ENCODE data around the gene AGAP1.
"Not testable (repeated sequence)": the region's sequence is repeated elsewhere in the genome, so short reads cannot be mapped to it uniquely, and the experiment has no call there.

The AGAP1 gene

GRCh38 chr2:236120829-236121228, 627.0 kb downstream of the AGAP1 start:
- DNase-seq: no peak

- DNase-seq: no peak
Measured at GRCh38 chr2:236121546-236121945, 627.7 kb downstream of the AGAP1 start.

GRCh38 chr2:236122236-236122635, 628.4 kb downstream of the AGAP1 start:
- DNase-seq: no peak

- no peak for DNase-seq
Measured at GRCh38 chr2:236123716-236124115, 629.9 kb downstream of the AGAP1 start.

- DNase-seq: no peak
Measured at GRCh38 chr2:236124182-236124893, 630.5 kb downstream of the AGAP1 start.

- DNase-seq: no peak
Measured at GRCh38 chr2:236125541-236125940, 631.7 kb downstream of the AGAP1 start.

GRCh38 chr2:236127010-236127409, 633.2 kb downstream of the AGAP1 start:
- DNase-seq: no peak

GRCh38 chr2:236128321-236128720, 634.5 kb downstream of the AGAP1 start:
- no peak for DNase-seq

GRCh38 chr2:236129935-236130334, 636.1 kb downstream of the AGAP1 start:
- DNase-seq: no peak

GRCh38 chr2:236130349-236130998, 636.6 kb downstream of the AGAP1 start:
- no peak for DNase-seq

- DNase-seq: no peak
Measured at GRCh38 chr2:236131073-236131692, 637.3 kb downstream of the AGAP1 start.

- no peak for DNase-seq
Measured at GRCh38 chr2:236133410-236134012, 639.7 kb downstream of the AGAP1 start.

GRCh38 chr2:236136538-236136937, 642.7 kb downstream of the AGAP1 start:
- DNase-seq: no peak

- DNase-seq: no peak
Measured at GRCh38 chr2:236137066-236137465, 643.2 kb downstream of the AGAP1 start.

- not testable (repeated sequence) for DNase-seq
Measured at GRCh38 chr2:236141616-236142015, 647.8 kb downstream of the AGAP1 start.

GRCh38 chr2:236143811-236144210, 650.0 kb downstream of the AGAP1 start:
- DNase-seq: no peak

GRCh38 chr2:236146436-236146835, 652.6 kb downstream of the AGAP1 start:
- no peak for DNase-seq

- no peak for DNase-seq
Measured at GRCh38 chr2:236155406-236155805, 661.6 kb downstream of the AGAP1 start.

GRCh38 chr2:236156095-236156859, 662.4 kb downstream of the AGAP1 start:
- no peak for DNase-seq

GRCh38 chr2:236156860-236157194, 663.0 kb downstream of the AGAP1 start:
- DNase-seq: no peak

GRCh38 chr2:236157366-236157765, 663.5 kb downstream of the AGAP1 start:
- no peak for DNase-seq

GRCh38 chr2:236157815-236158498, 664.1 kb downstream of the AGAP1 start:
- no peak for DNase-seq

Data from stimulated activated naive CD4-positive, alpha-beta T cell (primary cell).